GM21825 (cell line): ENCODE data around the gene NEURL1B.
"Not testable (repeated sequence)": the region's sequence is repeated elsewhere in the genome, so short reads cannot be mapped to it uniquely, and the experiment has no call there.

Source experiments
- ATAC-seq: cut with Tn5 transposase; IDR thresholded peaks from one replicate; pipeline ENCODE4 v1.9.1; 2021; ENCODE audit warnings: mild to moderate bottlenecking, moderate library complexity; ENCODE audit not compliant: unreplicated experiment

Gene NEURL1B, protein sequence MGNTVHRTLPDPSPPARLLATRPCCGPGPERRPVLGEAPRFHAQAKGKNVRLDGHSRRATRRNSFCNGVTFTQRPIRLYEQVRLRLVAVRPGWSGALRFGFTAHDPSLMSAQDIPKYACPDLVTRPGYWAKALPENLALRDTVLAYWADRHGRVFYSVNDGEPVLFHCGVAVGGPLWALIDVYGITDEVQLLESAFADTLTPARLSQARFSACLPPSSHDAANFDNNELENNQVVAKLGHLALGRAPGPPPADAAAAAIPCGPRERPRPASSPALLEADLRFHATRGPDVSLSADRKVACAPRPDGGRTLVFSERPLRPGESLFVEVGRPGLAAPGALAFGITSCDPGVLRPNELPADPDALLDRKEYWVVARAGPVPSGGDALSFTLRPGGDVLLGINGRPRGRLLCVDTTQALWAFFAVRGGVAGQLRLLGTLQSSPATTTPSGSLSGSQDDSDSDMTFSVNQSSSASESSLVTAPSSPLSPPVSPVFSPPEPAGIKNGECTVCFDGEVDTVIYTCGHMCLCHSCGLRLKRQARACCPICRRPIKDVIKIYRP

DNA sequence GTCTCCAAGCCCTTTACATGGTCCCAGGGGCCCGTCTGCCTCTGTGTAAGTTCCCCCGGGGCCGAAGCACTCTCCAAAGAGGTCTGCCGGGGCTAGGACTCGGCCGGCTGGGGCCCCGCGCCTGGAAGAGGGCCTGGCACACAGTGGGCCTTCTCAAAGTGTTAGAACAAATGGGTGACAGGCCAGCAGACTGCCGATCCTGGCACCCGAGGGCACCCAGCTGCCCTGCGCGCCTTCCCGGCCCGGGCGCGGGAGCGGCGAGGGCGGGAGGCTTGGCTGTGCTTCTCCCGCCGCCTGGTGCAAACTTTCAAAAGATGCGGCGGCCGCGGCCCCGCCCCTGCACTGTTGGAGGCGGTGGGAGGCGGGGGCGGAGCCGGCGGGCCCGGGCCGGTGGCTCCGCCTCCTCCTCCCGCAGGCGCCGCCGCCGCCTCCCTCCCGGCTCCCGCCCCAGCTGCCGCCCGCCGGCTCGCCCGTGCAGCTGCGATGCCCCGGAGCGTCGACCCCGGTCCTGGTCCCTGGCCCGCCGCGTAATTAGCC is at the start of gene NEURL1B:
Gene NEURL1B, plus strand, starts transcription at position 442 of the 537 bp plus-strand sequence. CDS start 144 bp downstream, outside the sequence.
- peak; percentile 66 for ATAC-seq

DNA sequence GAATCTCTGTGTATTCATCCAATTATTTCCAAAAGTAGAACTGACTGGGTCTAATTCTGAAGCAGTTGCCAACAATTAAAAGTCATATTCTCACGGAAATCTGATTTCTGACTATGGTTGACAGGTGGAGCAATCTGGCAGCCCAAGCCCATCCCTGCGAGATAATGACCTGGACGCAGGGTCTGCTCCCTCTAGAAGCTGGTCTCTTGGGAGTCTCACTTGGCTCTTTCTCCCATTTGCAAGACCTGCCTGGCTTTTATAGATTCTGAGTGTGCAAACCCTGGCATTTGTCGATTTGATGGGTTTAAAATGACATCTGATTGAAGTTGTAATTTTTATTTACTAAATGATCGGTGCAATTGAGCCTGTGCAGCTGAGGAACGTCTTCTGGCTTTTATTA is 49.4 kb upstream of the NEURL1B start:
- no peak for ATAC-seq

DNA sequence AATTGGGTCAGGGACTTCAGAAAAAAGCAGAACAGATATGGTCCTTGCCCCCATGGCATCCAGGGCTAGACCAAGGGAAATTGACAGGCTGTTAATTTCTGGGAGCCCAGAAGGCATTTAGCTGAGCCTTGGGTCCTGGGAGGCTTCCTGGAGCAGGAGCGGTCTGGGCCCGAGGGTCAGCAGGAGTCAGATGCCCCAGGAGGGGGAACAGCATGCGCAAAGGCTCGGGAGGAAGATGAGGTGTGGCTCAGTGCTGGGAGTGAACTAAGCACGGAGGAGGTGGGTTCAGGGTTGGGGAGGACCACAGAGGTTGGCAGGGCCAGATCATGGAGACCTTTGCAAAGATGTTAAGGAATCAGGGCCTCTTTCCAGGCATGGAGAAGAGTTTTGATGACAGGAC is 48.2 kb upstream of the NEURL1B start:
- ATAC-seq, result no peak

DNA sequence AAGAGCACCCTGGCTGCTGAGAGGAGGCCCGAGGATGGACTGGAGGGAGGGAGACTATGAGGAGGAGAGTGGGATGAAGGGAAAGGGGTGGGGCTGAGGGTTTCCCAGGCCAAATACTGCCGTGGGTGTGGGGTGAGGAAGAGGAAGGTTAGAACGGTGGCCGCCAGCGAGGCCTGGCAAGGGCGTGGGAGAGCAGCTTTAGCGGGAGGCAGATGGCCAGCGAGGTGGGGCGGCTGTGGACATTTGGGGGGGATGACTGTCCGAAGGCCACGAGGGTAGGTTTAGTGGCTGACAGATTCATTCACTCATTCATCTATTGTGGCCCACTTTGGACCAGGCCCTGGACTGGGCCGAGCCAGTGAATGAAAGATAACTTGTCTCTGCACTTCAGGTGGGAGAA is 47.8 kb upstream of the NEURL1B start:
- ATAC-seq, result no peak

DNA sequence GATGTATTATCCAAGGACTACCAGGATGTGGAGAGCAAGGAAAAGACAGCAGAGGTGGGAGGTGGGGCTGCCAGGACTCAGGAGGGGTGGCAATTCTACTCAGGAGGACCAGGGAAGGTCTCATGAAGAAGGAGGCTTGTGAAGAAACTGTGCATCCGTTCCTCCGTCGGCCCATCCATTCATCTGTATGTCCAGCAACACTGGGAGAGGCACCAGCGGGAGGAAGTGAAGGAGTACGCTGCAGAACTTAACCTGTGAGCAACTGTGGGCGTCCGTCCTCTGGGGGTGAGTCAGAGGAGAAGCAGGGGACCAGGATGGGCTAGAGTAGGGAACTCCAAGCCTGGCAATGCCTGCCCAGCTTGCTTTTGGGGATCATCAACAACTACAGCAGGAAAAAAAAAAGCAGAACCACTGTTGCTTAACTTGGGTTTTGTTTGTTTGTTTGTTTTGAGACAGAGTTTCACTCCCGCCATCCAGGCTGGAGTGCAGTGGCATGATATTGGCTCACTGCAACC is 47.3 kb upstream of the NEURL1B start:
- ATAC-seq, result no peak

DNA sequence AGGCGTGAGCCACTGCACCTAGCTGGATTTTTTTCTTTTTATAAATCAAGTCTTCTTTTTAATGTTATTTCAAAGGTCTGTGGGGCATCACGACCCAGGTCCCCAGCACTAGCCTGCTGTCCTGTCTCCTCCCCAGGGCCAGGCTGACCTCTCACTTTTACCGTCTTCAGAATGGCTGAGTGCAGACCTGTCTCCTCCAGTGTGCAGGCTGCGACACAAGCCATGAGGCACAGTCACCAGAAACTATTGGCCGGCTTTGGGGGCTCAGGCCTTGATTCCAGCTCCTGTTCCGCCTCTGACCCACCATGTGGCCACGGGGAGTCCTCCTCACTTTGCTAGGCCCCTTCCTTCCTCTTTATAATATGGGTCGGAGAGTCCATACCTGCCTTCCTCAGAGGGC is 46.6 kb upstream of the NEURL1B start:
- ATAC-seq, result no peak

DNA sequence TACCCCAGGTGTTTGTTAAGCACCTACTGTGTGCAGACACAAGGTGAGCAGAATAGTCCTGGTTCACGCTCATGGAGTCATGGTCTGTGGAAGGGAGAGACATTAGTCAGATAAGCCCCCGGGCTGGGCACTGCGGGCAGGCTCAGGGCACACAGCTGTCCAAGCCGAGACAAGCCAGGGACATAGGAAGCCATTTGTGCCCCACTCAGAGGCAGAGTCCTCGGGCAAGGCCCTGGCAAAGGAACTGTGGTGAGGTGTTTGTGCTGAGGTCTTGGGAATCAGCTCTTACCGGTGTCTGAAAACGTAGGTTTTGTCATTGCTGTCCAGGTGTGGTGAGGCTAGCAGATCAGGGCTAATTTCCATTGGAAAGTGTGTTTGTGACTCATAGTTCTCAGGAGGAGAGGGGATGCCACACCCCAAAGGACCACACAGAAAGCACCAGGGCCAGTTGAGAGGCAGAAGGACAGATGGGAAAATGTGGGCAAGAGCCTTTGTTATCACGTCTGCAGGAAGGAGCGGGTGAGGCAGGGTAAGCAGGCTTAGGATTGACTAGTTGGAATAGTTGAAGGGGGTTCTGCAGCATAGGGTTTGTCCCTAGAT is 46.1 kb upstream of the NEURL1B start:
- ATAC-seq, result no peak

DNA sequence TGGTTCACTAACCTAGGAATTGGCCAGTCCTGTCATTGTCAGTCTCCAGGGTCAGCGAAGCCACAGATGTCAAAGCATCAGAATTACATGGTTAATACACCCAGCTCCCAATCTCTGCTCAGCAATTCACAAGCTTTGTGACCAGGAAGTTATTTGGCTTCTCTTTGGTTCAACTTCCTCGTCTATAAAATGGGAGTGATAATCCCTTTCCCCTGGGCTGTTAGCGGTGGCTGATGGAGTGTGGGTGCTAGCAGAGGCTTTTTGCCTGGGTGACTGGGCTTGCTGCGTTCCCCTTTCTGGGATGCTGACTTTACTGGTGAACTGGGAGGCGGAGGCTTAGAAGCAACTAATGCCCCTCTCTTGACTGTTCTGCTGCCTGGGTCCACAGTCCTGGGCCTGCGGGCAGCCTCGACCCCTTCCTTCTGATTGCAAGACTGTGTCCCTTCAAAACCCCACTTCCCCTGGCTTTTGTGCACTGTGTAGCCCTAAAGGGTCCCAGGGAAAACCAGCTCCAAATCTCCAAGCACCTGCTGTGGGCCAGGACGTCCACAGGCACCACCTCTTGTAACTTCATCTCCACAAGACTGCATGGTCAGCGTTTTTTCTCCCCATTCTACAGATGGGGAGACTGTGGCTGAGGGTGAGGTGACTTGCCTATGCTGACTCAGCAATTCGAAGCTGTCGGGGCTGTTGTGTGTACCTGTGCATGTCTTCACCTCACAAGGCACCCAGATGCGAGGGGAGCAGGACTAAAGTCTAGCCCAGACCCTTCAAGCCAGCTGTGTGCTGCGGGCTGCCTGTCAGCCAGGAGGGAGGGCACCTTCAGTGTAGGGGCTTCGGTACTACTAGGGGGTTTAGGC is 45.2 kb upstream of the NEURL1B start:
- ATAC-seq, result no peak

DNA sequence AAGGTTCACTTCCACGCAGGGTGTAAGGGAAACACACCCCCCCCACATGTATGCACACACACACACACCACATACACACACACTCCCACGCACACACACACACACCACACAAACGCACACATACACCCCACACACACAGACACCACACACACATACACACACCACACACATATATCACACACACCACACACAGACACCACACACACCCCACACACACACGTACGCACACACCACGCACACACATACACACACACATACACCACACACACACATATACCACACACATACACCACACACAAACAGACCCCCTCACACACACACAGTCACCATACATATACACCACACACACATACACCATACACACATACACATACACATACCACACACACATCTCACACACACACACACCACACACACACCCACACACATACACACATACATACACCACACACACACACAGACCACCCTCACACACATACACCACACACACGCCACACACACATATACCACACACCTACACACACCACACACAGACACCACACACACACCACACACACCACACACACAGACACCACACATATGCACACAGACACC is 44.3 kb upstream of the NEURL1B start:
- no peak for ATAC-seq

DNA sequence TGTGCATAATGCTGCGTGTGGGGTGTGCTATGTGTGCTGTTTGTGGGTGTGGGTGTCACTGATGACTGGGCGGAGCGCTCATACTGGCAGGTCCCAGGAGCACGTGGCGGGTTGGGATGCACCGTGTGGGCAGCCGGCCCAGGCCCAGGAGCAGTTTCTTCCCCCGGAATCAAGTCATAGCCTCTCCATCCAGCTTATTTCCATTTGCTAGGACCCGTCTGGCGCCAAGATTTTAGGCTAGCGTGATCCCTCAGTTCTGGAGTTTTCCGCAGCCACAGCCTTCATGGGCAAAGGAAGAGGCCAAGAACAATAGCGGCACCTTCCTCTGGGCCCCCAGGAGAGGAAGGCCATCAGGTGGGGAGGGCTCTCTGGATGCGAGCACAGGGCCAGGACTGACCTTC is 43.3 kb upstream of the NEURL1B start:
- no peak for ATAC-seq

DNA sequence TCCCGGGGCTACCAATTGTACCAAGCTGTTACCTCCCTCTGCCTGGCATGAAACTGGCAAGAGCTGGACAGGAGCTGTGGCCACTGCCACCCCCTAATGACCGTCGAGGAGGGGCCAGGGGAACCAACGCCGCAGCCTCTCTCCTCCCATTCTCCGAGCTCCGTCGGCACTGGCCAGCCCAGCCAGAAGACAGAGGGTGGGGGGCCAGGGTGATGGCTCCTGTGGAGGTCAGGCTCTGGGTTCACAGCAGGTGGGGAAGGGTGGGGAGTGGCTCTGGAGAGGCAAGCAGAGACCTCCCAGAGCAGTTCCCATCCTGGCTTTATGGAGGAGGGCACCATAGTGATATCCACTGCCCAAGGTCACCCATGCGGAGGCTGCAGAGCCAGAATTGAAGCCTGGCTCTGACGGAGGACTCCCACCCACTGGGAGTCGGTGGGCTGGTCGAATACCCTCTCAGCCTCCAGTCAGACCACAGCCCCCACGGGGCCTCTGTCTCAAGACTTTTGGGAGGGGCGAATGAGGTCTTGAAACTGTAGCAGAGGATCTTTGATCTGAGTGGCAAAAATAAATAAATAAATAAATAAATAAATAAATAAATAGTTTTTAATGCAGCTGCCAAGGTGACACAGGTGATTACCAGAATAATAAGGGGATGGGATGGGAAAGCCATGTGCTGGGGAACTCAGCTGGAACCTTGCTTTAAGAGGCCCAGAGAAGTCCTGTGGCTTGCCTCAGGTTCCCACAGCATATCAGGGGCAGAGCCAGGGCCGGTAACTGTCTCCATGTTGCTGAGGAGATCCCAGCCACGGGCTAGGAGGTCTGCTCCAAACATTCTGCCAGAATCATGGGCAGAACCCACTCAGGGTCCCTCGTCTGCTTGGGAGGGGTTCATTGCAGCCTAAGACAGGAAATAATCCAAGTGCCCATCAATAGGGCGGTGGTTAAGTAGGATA is 42.5 kb upstream of the NEURL1B start:
- no peak for ATAC-seq

DNA sequence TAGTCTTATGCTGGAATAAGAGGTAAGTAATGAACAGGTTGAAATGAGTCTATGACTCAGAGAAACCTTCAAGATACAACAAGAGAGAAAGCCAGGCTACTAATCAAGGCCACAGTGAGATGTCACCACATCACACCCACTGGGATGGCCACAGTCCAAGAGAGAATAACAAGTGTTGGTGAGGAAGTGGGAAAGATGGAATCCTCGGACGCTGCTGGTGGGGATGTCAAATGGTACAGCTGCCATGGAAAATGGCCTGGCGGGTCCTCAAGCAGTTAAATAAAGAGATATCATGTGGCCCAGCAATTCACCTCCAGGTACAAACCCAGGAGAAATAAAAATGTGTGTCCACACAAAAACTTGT is 41.9 kb upstream of the NEURL1B start:
- no peak for ATAC-seq

DNA sequence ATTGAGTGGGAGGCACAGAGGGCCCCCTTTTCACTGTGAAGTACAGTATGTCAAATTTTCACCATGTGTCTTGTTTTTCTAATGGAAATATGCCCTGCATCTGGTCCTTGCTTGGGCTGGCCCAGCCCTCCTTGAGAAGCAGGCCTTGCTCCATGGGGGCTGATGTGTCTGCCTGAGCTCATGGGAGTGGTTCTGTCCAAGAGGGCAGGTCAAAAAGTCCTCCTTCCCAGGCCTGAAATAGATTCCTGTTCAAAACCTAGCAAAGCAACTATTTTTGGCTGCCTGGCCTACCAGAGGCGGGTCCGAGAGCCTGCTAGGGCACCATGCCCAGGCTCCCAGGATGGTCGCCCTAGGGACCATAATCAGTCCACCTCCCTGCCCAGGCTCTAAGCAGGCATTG is 40.5 kb upstream of the NEURL1B start:
- no peak for ATAC-seq

DNA sequence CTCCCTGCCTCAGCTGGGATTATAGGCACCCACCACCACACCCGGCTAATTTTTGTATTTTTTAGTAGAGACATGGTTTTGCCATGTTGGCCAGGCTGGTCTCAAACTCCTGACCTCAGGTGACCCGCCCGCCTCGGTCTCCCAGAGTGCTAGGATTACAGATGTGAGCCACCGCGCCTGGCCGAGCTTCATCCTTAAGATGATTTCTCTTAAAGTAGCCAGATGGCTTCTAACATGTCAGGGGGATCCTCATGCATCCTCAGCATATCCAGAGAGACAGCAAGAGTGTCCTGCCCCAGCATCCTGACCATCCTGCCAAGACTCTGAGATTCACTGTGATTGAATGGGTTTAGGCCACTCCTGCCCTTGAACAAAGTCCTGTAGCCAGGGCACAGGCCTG is 39.5 kb upstream of the NEURL1B start:
- ATAC-seq, result not testable (repeated sequence)

DNA sequence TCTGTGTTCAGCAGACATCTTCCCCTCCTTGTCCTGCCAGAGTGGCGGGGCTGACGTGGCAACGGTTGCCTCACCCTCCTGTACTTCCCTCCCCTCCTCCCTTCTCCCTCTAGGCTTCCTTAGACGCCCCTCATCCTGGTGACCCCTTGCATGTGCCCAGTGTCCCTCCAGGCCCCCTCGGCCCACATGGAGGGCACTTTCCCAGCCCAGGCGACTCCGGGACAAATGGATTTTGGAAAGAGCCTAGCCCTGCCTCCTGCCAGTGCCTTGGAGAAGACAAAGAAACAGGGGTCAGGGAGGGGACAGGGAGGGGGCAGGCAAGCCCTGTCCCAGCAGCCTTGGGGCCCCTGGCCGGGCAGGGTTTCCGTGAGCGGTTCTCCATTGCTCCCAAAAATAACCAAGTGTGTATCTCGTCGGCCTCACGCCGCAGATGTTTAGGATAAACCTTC is 38.3 kb upstream of the NEURL1B start:
- ATAC-seq, result no peak

DNA sequence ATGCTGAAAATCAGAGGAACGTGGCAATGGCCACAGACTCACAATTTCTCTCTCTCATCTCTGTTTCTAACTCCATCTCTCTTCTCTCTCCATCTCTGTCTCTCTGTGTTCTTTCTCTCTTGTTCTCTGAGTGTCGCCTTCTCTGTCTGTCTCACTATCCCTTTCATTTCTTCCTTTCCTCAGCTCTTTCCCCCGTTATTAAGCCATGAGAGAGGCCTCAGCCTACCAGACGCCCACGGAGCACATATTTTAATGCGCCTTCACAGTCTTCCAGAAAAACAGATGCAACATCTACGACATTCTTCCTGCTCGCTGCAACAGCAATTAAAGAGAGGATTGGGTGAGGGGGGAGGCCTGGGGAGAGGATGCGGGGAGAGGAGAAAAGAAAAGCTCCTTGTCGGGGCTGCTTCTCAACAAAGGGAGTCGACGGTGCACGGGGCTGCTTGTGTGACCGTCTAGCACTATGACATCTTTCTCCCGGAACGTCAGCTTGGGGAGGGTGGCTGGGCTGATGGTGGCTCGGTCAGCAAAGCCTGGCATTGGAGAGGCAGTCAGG is 37.7 kb upstream of the NEURL1B start:
- ATAC-seq, result no peak

DNA sequence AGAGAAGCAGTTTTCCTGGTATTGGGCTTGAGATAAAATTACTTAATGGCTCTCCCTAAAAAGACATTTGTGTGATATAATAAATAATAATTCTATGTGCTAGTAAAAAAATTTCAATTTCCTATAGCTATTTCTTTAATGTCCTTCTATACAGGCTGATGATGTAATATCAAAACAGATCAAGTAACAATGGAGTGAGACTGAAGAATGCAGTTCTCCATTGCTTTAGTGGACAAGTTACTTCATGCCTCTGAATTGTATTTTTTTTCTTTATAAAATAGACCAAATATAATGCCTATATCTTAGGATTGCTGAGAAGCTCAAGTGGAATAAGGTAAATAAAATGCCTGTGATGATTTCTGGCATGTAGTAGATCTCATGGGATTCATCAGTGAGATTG is 35.6 kb upstream of the NEURL1B start:
- no peak for ATAC-seq

DNA sequence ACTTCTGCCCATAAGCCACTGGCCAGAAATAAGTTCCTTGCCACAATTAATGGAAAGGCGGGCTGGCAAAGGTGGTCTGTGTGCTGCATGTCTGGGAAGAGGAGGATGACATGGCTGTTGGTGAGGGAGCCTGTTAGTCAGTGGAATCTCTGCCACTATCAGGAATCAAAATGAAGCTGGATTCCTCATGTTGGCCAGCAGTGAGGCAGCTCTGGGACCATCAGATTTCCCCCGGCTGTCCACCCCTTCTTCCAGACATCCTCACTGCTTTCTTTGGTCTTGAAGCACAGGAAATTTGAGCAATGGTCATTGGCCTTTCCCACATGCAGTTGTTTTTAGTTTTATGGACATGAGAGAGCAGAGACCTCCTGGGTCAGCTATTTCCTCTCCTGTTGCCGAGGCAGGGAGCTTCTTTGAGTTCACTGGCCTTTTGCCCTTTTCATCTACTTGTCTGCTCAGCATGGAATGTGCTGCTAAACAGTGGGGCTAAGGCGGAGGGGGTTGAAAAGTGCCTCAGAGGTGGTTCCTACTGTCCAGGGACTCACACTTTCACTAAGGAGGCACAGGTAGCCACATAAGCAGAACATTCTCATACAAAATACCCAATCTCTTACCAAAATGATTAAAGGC is 34.8 kb upstream of the NEURL1B start:
- no peak for ATAC-seq
